Measurements from ENCODE around the gene TRIP13.
"Not testable (repeated sequence)": the region's sequence is repeated elsewhere in the genome, so short reads cannot be mapped to it uniquely, and the experiment has no call there.

Gene TRIP13

DNA sequence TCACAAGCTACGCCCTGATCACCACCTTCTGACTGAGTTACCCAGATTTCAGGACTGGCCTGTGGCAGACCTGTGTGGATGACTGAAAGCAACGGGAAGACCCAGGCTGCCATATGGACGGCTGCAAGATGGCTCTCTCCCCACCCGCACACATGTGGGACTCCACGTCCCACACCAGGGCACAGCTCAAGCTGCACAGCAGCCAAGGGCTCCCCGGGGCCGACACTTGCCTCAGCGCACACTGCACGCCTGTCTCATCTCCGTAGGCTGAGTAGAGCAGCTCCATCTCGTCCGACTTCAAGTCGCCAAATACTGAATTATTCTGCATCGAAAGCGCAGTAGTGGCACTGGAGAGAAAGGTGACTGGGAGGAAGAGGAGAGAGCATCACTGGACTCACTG, 14.6 kb upstream of the TRIP13 start (continued):
- TF ChIP-seq, protein P1, sequence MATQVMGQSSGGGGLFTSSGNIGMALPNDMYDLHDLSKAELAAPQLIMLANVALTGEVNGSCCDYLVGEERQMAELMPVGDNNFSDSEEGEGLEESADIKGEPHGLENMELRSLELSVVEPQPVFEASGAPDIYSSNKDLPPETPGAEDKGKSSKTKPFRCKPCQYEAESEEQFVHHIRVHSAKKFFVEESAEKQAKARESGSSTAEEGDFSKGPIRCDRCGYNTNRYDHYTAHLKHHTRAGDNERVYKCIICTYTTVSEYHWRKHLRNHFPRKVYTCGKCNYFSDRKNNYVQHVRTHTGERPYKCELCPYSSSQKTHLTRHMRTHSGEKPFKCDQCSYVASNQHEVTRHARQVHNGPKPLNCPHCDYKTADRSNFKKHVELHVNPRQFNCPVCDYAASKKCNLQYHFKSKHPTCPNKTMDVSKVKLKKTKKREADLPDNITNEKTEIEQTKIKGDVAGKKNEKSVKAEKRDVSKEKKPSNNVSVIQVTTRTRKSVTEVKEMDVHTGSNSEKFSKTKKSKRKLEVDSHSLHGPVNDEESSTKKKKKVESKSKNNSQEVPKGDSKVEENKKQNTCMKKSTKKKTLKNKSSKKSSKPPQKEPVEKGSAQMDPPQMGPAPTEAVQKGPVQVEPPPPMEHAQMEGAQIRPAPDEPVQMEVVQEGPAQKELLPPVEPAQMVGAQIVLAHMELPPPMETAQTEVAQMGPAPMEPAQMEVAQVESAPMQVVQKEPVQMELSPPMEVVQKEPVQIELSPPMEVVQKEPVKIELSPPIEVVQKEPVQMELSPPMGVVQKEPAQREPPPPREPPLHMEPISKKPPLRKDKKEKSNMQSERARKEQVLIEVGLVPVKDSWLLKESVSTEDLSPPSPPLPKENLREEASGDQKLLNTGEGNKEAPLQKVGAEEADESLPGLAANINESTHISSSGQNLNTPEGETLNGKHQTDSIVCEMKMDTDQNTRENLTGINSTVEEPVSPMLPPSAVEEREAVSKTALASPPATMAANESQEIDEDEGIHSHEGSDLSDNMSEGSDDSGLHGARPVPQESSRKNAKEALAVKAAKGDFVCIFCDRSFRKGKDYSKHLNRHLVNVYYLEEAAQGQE (tag by site-specific recombination; IDR thresholded peaks at IDR 0.05), result no peak
- TF ChIP-seq, protein P2, sequence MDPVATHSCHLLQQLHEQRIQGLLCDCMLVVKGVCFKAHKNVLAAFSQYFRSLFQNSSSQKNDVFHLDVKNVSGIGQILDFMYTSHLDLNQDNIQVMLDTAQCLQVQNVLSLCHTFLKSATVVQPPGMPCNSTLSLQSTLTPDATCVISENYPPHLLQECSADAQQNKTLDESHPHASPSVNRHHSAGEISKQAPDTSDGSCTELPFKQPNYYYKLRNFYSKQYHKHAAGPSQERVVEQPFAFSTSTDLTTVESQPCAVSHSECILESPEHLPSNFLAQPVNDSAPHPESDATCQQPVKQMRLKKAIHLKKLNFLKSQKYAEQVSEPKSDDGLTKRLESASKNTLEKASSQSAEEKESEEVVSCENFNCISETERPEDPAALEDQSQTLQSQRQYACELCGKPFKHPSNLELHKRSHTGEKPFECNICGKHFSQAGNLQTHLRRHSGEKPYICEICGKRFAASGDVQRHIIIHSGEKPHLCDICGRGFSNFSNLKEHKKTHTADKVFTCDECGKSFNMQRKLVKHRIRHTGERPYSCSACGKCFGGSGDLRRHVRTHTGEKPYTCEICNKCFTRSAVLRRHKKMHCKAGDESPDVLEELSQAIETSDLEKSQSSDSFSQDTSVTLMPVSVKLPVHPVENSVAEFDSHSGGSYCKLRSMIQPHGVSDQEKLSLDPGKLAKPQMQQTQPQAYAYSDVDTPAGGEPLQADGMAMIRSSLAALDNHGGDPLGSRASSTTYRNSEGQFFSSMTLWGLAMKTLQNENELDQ (tag by site-specific recombination; IDR thresholded peaks at IDR 0.05; ENCODE audit: low read depth), result no peak
- no peak for TF ChIP-seq FEZF1 (tag by site-specific recombination; IDR thresholded peaks at IDR 0.05)
- TF ChIP-seq ZNF292 (tag by site-specific recombination; IDR thresholded peaks at IDR 0.05; ENCODE audit: borderline replicate concordance, low read depth), result no peak
- TF ChIP-seq ZSCAN23 (tag by site-specific recombination; IDR thresholded peaks at IDR 0.05), result no peak
- TF ChIP-seq ZNF707 (tag by site-specific recombination; IDR thresholded peaks at IDR 0.05), result no peak

DNA sequence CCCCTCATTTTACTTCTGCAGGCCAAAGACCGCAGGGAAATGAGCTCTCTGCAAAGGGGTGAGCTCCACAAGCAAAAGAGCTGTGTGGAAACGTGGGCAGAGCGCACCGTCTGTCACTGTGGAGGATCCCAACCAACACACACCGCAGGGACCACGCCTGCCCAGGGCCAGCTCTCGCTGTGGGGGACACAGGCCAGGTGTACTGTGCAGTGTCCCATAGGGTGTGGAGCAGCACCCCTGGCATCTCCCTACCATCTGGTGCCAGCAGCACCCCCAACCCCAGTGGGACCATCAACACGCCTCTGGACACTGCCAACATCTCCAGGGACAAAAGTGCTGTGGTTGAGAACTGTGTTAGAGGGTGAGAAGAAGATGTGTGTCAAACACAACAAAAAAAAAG, 14.0 kb upstream of the TRIP13 start:
- POLR2A ChIA-PET; H3K27ac ChIP-seq (ENCODE audit: extremely low read depth, low read depth, low read length); H3K4me1 ChIP-seq (ENCODE audit: control insufficient read depth, insufficient read depth, low read length); CTCF ChIA-PET; H3K4me3 ChIP-seq (ENCODE audit: low read depth, low read length); H3K9me3 ChIP-seq (ENCODE audit: control insufficient read depth, insufficient read depth, low read depth, low read length): not testable (repeated sequence)
- H3K36me3 ChIP-seq (ENCODE audit: control insufficient read depth in 2 of 2, insufficient read depth in 1 of 2, low read length in 2 of 2), result peaks cover 48 to 81% of the 10 kb centered on the region in 2 experiments

DNA sequence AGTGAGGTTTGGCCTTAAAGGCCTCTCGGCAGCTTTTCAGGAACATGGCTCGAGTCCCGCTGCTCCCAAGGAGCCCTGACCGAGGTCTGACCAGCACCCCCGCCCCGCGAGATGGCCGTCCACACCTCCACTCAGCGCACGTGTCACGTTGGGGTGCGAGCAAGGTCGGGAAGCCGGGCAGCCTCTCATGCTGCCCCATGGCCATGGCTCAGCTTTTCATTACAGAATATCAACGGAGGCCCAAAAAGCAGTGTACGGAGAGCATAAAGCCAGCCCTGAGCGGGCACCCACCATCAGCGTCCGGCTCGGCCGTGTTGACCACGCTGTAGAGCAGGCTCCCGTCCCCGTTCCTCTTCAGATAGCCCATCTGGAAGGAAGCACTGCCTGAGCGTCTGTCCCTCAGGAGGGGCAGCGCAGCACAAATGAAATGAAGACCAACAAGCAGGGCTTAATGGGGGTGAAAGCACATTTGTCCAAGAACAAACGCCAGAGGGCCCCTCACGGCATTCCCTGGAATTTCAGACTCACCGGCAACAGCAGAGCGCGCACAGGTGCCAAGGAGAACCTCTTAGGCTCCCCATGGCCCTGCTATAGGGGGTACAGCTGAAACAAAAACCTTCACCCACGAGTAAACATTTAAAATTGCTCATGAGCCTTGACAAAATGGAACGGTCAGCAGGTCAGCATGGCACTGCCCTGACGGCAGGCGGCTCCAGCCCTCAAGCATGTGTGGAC, 11.7 kb upstream of the TRIP13 start:
- Histone ChIP-seq H3K4me3 (ENCODE audit: low read depth, low read length) (no peak overlapping the region), H3K27ac (ENCODE audit: extremely low read depth, low read depth, low read length) (no peak overlapping the region), H3K4me1 (ENCODE audit: control insufficient read depth, insufficient read depth, low read length) (no peaks in the 10 kb centered on the region), H3K9me3 (ENCODE audit: control insufficient read depth, insufficient read depth, low read depth, low read length) (no peaks in the 10 kb centered on the region), H3K36me3 (ENCODE audit: control insufficient read depth in 2 of 2, insufficient read depth in 1 of 2, low read length in 2 of 2) (peaks cover 29 to 81% of the 10 kb centered on the region in 2 experiments)
- CTCF ChIA-PET, result interaction anchor here (0.7 kb wide), 1 partner anchor 791 kb away, joined by 3 read pairs; no protein-coding TSS in a partner anchor
- POLR2A ChIA-PET, result no interaction called here
- TF ChIP-seq ZNF596 (tag by site-specific recombination; IDR thresholded peaks at IDR 0.05) (no peak), ZNF549 (tag by site-specific recombination; IDR thresholded peaks at IDR 0.05) (no peak), GLIS1 (tag by site-specific recombination; IDR thresholded peaks at IDR 0.05) (no peak), PRDM1 (tag by site-specific recombination; IDR thresholded peaks at IDR 0.05) (no peak), HOXC10 (CRISPR knock-in tag; IDR thresholded peaks at IDR 0.05) (no peak), ZNF433 (tag by site-specific recombination; IDR thresholded peaks at IDR 0.05; ENCODE audit: low read depth) (no peak), YY2 (tag by site-specific recombination; IDR thresholded peaks at IDR 0.05) (no peak)
- TF ChIP-seq, protein P3, sequence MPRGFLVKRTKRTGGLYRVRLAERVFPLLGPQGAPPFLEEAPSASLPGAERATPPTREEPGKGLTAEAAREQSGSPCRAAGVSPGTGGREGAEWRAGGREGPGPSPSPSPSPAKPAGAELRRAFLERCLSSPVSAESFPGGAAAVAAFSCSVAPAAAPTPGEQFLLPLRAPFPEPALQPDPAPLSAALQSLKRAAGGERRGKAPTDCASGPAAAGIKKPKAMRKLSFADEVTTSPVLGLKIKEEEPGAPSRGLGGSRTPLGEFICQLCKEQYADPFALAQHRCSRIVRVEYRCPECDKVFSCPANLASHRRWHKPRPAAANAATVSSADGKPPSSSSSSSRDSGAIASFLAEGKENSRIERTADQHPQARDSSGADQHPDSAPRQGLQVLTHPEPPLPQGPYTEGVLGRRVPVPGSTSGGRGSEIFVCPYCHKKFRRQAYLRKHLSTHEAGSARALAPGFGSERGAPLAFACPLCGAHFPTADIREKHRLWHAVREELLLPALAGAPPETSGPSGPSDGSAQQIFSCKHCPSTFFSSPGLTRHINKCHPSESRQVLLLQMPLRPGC (tag by site-specific recombination; IDR thresholded peaks at IDR 0.05), result no peak
- TF ChIP-seq, protein P4, sequence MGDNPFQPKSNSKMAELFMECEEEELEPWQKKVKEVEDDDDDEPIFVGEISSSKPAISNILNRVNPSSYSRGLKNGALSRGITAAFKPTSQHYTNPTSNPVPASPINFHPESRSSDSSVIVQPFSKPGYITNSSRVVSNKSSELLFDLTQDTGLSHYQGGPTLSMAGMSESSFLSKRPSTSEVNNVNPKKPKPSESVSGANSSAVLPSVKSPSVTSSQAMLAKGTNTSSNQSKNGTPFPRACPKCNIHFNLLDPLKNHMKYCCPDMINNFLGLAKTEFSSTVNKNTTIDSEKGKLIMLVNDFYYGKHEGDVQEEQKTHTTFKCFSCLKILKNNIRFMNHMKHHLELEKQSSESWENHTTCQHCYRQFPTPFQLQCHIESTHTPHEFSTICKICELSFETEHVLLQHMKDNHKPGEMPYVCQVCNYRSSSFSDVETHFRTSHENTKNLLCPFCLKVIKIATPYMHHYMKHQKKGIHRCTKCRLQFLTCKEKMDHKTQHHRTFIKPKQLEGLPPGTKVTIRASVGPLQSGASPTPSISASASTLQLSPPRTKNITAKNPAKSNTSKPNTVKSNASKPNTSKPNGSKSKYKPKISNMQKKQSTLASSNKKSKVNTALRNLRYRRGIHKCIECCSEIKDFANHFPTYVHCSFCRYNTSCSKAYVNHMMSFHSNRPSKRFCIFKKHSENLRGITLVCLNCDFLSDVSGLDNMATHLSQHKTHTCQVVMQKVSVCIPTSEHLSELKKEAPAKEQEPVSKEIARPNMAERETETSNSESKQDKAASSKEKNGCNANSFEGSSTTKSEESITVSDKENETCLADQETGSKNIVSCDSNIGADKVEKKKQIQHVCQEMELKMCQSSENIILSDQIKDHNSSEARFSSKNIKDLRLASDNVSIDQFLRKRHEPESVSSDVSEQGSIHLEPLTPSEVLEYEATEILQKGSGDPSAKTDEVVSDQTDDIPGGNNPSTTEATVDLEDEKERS (tag by site-specific recombination; IDR thresholded peaks at IDR 0.05), result no peak
- TF ChIP-seq, protein P5, sequence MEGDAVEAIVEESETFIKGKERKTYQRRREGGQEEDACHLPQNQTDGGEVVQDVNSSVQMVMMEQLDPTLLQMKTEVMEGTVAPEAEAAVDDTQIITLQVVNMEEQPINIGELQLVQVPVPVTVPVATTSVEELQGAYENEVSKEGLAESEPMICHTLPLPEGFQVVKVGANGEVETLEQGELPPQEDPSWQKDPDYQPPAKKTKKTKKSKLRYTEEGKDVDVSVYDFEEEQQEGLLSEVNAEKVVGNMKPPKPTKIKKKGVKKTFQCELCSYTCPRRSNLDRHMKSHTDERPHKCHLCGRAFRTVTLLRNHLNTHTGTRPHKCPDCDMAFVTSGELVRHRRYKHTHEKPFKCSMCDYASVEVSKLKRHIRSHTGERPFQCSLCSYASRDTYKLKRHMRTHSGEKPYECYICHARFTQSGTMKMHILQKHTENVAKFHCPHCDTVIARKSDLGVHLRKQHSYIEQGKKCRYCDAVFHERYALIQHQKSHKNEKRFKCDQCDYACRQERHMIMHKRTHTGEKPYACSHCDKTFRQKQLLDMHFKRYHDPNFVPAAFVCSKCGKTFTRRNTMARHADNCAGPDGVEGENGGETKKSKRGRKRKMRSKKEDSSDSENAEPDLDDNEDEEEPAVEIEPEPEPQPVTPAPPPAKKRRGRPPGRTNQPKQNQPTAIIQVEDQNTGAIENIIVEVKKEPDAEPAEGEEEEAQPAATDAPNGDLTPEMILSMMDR (tag by site-specific recombination; IDR thresholded peaks at IDR 0.05), result no peak

Data from HEK293 (cell line).